GM12878 (cell line): ENCODE data around the gene OLFML2A.

Experiments
- EED ChIP-seq: sonication (generic); IDR thresholded peaks from 2 replicates; pipeline ENCODE4 v1.6.1; 2016; ENCODE audit warnings: antibody characterized with exemption, low read depth
- KAT2A ChIP-seq: conservative IDR thresholded peaks from 2 replicates; pipeline ENCODE4 v1.6.1; 2011; ENCODE audit warnings: low read depth, low read length; ENCODE audit not compliant: control insufficient read depth
- POLR2A ChIP-seq: IDR thresholded peaks from 2 replicates; pipeline ENCODE4 v1.6.1; 2011; ENCODE audit warnings: low read depth, mild to moderate bottlenecking, low read length
- SP1 ChIP-seq: IDR thresholded peaks from one replicate; pipeline ENCODE4 v1.6.1; 2011; ENCODE audit warnings: low read depth, low read length
- SPI1 ChIP-seq: IDR thresholded peaks from 2 replicates; pipeline ENCODE4 v1.6.1; 2011; ENCODE audit warnings: low read depth, mild to moderate bottlenecking, low read length, moderate library complexity, borderline replicate concordance; ENCODE audit not compliant: insufficient read depth
- SUZ12 ChIP-seq: fragments of 200-600 bp; sonication (generic); IDR thresholded peaks from one replicate; pipeline ENCODE4 v1.6.1; 2018; ENCODE audit warnings: antibody characterized with exemption, mild to moderate bottlenecking; ENCODE audit not compliant: unreplicated experiment
- TF ChIP-seq, protein P1 (sequence below), 3 experiments: IDR thresholded peaks in 2 of 3; conservative IDR thresholded peaks in 1 of 3; 2 replicates each; pipeline ENCODE4 v1.5.1; 2011; ENCODE audit warnings: low read depth in 3 of 3, low read length in 3 of 3, mild to moderate bottlenecking in 3 of 3, control low read depth in 2 of 3, moderate library complexity in 2 of 3, inconsistent platforms in 1 of 3, mixed read lengths in 1 of 3; ENCODE audit not compliant: control insufficient read depth in 2 of 3, insufficient read depth in 1 of 3; ENCODE audit errors: extremely low read depth in 1 of 3
- TF ChIP-seq, protein P2 (sequence below): fragments of 450-650 bp; IDR thresholded peaks from 2 replicates; pipeline ENCODE4 v1.6.1; 2017; ENCODE audit warnings: antibody characterized with exemption, mild to moderate bottlenecking, moderate library complexity
- TF ChIP-seq, protein P3 (sequence below): fragments of 150-350 bp; IDR thresholded peaks from 2 replicates; pipeline ENCODE4 v1.6.1; 2016; ENCODE audit warnings: low read depth, low read length

DNA sequence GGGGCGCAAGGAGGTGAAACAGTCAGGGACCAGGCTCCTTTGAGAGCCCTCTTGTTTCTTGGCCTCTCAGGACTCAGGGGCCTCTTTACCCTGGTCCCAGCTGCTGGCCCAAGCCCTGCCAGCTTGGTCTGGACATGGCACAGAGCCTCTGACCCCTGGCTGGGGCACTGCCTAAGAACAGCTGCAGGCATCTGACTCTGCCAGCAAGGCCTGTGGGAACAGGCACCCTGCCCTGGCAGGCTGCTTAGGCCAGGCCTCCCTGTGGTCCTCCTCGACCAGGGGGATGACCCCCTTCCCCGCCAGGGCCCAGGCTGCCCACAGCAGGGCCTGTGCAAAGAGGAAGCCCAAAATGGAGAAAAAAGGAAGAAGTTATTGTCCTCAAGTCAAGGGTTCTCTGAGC lies 25.5 kb downstream of the OLFML2A start:
- TF ChIP-seq SPI1 = no peak
- no peak for TF ChIP-seq KAT2A
- TF ChIP-seq, protein P1, sequence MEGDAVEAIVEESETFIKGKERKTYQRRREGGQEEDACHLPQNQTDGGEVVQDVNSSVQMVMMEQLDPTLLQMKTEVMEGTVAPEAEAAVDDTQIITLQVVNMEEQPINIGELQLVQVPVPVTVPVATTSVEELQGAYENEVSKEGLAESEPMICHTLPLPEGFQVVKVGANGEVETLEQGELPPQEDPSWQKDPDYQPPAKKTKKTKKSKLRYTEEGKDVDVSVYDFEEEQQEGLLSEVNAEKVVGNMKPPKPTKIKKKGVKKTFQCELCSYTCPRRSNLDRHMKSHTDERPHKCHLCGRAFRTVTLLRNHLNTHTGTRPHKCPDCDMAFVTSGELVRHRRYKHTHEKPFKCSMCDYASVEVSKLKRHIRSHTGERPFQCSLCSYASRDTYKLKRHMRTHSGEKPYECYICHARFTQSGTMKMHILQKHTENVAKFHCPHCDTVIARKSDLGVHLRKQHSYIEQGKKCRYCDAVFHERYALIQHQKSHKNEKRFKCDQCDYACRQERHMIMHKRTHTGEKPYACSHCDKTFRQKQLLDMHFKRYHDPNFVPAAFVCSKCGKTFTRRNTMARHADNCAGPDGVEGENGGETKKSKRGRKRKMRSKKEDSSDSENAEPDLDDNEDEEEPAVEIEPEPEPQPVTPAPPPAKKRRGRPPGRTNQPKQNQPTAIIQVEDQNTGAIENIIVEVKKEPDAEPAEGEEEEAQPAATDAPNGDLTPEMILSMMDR (IDR thresholded peaks at IDR 0.05 in 2 of 3, conservative IDR thresholded peaks at IDR 0.05 in 1 of 3; ENCODE audit: control insufficient read depth in 2 of 3, extremely low read depth in 1 of 3, insufficient read depth in 1 of 3, low read depth in 3 of 3, low read length in 3 of 3) = no peak
- no peak for TF ChIP-seq SUZ12
- TF ChIP-seq SP1 = no peak
- no peak for TF ChIP-seq POLR2A
- TF ChIP-seq, protein P2, sequence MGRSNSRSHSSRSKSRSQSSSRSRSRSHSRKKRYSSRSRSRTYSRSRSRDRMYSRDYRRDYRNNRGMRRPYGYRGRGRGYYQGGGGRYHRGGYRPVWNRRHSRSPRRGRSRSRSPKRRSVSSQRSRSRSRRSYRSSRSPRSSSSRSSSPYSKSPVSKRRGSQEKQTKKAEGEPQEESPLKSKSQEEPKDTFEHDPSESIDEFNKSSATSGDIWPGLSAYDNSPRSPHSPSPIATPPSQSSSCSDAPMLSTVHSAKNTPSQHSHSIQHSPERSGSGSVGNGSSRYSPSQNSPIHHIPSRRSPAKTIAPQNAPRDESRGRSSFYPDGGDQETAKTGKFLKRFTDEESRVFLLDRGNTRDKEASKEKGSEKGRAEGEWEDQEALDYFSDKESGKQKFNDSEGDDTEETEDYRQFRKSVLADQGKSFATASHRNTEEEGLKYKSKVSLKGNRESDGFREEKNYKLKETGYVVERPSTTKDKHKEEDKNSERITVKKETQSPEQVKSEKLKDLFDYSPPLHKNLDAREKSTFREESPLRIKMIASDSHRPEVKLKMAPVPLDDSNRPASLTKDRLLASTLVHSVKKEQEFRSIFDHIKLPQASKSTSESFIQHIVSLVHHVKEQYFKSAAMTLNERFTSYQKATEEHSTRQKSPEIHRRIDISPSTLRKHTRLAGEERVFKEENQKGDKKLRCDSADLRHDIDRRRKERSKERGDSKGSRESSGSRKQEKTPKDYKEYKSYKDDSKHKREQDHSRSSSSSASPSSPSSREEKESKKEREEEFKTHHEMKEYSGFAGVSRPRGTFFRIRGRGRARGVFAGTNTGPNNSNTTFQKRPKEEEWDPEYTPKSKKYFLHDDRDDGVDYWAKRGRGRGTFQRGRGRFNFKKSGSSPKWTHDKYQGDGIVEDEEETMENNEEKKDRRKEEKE = no peak
- TF ChIP-seq, protein P3, sequence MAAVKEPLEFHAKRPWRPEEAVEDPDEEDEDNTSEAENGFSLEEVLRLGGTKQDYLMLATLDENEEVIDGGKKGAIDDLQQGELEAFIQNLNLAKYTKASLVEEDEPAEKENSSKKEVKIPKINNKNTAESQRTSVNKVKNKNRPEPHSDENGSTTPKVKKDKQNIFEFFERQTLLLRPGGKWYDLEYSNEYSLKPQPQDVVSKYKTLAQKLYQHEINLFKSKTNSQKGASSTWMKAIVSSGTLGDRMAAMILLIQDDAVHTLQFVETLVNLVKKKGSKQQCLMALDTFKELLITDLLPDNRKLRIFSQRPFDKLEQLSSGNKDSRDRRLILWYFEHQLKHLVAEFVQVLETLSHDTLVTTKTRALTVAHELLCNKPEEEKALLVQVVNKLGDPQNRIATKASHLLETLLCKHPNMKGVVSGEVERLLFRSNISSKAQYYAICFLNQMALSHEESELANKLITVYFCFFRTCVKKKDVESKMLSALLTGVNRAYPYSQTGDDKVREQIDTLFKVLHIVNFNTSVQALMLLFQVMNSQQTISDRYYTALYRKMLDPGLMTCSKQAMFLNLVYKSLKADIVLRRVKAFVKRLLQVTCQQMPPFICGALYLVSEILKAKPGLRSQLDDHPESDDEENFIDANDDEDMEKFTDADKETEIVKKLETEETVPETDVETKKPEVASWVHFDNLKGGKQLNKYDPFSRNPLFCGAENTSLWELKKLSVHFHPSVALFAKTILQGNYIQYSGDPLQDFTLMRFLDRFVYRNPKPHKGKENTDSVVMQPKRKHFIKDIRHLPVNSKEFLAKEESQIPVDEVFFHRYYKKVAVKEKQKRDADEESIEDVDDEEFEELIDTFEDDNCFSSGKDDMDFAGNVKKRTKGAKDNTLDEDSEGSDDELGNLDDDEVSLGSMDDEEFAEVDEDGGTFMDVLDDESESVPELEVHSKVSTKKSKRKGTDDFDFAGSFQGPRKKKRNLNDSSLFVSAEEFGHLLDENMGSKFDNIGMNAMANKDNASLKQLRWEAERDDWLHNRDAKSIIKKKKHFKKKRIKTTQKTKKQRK = no peak
- TF ChIP-seq EED = no peak
